Activated T-cell treated with anti-CD3 and anti-CD28 coated beads for 48 hours (primary cell): ENCODE measurements around the gene GABRR1.
"Not testable (repeated sequence)": the region's sequence is repeated elsewhere in the genome, so short reads cannot be mapped to it uniquely, and the experiment has no call there.

ENCODE experiments used
- DNase-seq: peaks from one replicate; pipeline ENCODE4 v3.0.0-alpha.2; 2020; ENCODE audit warnings: low read depth

GABRR1 gene

GRCh38 chr6:89154131-89154530 is 63.0 kb downstream of the GABRR1 start:
- DNase-seq = no peak

- DNase-seq = peak; percentile 42
Measured at GRCh38 chr6:89148016-89148750, 69.0 kb downstream of the GABRR1 start.

GRCh38 chr6:89146718-89147700 is 70.1 kb downstream of the GABRR1 start:
- peak; percentile 40 for DNase-seq

- DNase-seq = peak; percentile 73
Measured at GRCh38 chr6:89145956-89146717, 71.0 kb downstream of the GABRR1 start, which contains the start of gene PM20D2. Gene PM20D2 (plus strand): TSS chr6:89146055. CDS start chr6:89146145, 90 bp downstream.

- no peak for DNase-seq
Measured at GRCh38 chr6:89145091-89145955, 71.8 kb downstream of the GABRR1 start.

- DNase-seq = no peak
Measured at GRCh38 chr6:89144354-89144906, 72.7 kb downstream of the GABRR1 start.

- DNase-seq = no peak
Measured at GRCh38 chr6:89140347-89141156, 76.6 kb downstream of the GABRR1 start.

GRCh38 chr6:89139509-89140346 is 77.4 kb downstream of the GABRR1 start:
- DNase-seq = no peak

GRCh38 chr6:89138173-89138572 is 79.0 kb downstream of the GABRR1 start:
- DNase-seq = no peak

GRCh38 chr6:89134723-89135122 is 82.4 kb downstream of the GABRR1 start:
- no peak for DNase-seq

- no peak for DNase-seq
Measured at GRCh38 chr6:89133981-89134380, 83.2 kb downstream of the GABRR1 start.

GRCh38 chr6:89132057-89132456 is 85.1 kb downstream of the GABRR1 start:
- DNase-seq = no peak

GRCh38 chr6:89131599-89131998 is 85.6 kb downstream of the GABRR1 start:
- DNase-seq = no peak

GRCh38 chr6:89128256-89128671 is 88.9 kb downstream of the GABRR1 start:
- not testable (repeated sequence) for DNase-seq
